Subcutaneous abdominal adipose tissue (tissue), 5 donors: ENCODE measurements around the gene MMRN2.

Experiments
- H3K27ac ChIP-seq: one replicate; pipeline ENCODE4 v1.7.0; 2013; ENCODE audit warnings: low read depth, mild to moderate bottlenecking, inconsistent platforms, low read length, moderate library complexity
- H3K27me3 ChIP-seq, 5 donors: one replicate each; pipeline ENCODE4 v1.7.0; 2013; ENCODE audit warnings: low read length in 5 of 5, inconsistent platforms in 1 of 5; ENCODE audit not compliant: control insufficient read depth in 5 of 5, insufficient read depth in 4 of 5
- H3K36me3 ChIP-seq, 5 donors: one replicate each; pipeline ENCODE4 v1.7.0; 2013; ENCODE audit warnings: low read length in 5 of 5; ENCODE audit not compliant: control insufficient read depth in 5 of 5, insufficient read depth in 5 of 5
- H3K4me1 ChIP-seq, 5 donors: one replicate each; pipeline ENCODE4 v1.7.0; 2013; ENCODE audit warnings: low read length in 5 of 5, mild to moderate bottlenecking in 3 of 5, moderate library complexity in 1 of 5; ENCODE audit not compliant: control insufficient read depth in 5 of 5, insufficient read depth in 5 of 5
- H3K4me3 ChIP-seq, 5 donors: one replicate each; pipeline ENCODE4 v1.7.0; 2013; ENCODE audit warnings: low read length in 5 of 5, low read depth in 1 of 5
- H3K9ac ChIP-seq, 5 donors: one replicate each; pipeline ENCODE4 v1.7.0; 2013; ENCODE audit warnings: low read length in 5 of 5, mild to moderate bottlenecking in 4 of 5, moderate library complexity in 3 of 5
- H3K9me3 ChIP-seq, 5 donors: one replicate each; pipeline ENCODE4 v1.7.0; 2013; ENCODE audit warnings: low read length in 5 of 5; ENCODE audit not compliant: control insufficient read depth in 5 of 5
- donor health status: healthy.
- donor health status: healthy.
- donor health status: healthy.
- donor health status: healthy.
- donor health status: healthy.

Gene MMRN2

GRCh38 chr10:86932674-86933073, 24.7 kb downstream of the MMRN2 start:
- Histone ChIP-seq H3K9ac (peak overlapping the region in 2 of 5 donors; percentile 4 to 22), H3K27me3 (no peaks in the 10 kb centered on the region), H3K36me3 (peaks cover 0 to 52% (median 41%) of the 10 kb centered on the region in 5 donors), H3K9me3 (no peaks in the 10 kb centered on the region), H3K27ac (peak overlapping the region; percentile 85), H3K4me3 (no peak overlapping the region), H3K4me1 (peaks cover 6 to 26% (median 21%) of the 10 kb centered on the region in 5 donors)

GRCh38 chr10:86931872-86932271, 25.5 kb downstream of the MMRN2 start:
- H3K36me3 ChIP-seq, result peaks cover 0 to 45% (median 33%) of the 10 kb centered on the region in 5 donors
- H3K9me3 ChIP-seq, result no peaks in the 10 kb centered on the region
- peak overlapping the region; percentile 85 for H3K27ac ChIP-seq

DNA sequence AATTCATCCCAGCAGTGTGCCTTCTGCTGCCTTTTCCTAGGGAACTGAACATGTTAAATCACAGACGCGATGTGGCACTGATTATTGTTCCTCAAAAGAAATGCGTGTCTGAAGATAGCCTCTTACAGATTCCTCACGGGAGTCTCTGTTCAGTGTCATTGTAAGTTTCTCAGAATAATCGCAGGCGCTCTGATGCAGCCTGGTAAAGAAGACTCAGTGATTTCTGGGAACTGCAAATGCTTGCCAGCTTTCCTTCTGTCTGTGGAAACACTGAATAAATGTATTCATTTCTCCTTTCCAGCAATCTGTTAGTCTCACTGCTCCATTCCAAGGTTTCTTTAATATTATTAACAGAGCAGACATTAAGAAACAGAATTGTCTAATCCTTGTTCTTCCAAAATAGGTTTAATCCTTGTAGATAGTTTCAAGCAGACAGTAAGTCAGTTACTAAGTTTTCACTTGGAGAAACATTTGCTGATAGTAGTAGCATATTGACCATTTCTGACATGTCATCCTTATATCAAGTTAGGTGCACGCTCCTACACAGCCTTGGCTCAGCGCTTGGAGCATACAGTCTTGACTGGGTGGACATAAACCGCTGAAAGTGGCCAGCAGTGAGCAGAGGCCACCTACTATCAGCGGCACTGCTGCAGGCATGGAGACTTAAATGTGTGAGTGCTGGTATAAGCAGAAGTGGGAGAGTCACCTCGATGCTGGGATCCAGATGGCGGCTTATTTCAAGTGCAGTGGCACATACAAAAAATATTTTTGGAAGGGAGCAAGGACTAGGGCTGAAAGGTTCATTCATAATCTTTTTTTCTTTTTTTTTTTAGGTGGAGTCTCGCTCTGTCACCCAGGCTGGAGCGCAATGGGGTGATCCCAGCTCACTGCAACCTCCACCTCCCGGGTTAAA, 27.7 kb downstream of the MMRN2 start:
- peaks cover 6 to 26% (median 21%) of the 10 kb centered on the region in 5 donors for H3K4me1 ChIP-seq
- H3K27ac ChIP-seq, result peak overlapping the region; percentile 22
- no peak overlapping the region for H3K4me3 ChIP-seq
- H3K36me3 ChIP-seq, result peaks cover 0 to 27% (median 21%) of the 10 kb centered on the region in 5 donors
- H3K9me3 ChIP-seq, result no peaks in the 10 kb centered on the region
- H3K9ac ChIP-seq, result peak overlapping the region in 1 of 5 donors; percentile 48
- H3K27me3 ChIP-seq, result no peaks in the 10 kb centered on the region

More at GRCh38 chr10:86931872-86932271, 25.5 kb downstream of the MMRN2 start:
- Histone ChIP-seq H3K9ac (no peak overlapping the region), H3K27me3 (no peaks in the 10 kb centered on the region), H3K4me3 (no peak overlapping the region), H3K4me1 (peaks cover 6 to 26% (median 21%) of the 10 kb centered on the region in 5 donors)

GRCh38 chr10:86922553-86922961, 34.9 kb downstream of the MMRN2 start:
- Histone ChIP-seq H3K4me3 (no peak overlapping the region), H3K36me3 (peaks cover 11 to 34% (median 25%) of the 10 kb centered on the region in 5 donors), H3K27me3 (no peaks in the 10 kb centered on the region), H3K27ac (no peak overlapping the region), H3K4me1 (peaks cover 0 to 11% (median 0%) of the 10 kb centered on the region in 5 donors), H3K9ac (no peak overlapping the region), H3K9me3 (no peaks in the 10 kb centered on the region)

- Histone ChIP-seq H3K9me3 (no peaks in the 10 kb centered on the region), H3K4me1 (peaks cover 0 to 11% (median 0%) of the 10 kb centered on the region in 5 donors), H3K27ac (no peak overlapping the region), H3K9ac (peak overlapping the region in 1 of 5 donors; percentile 63), H3K27me3 (no peaks in the 10 kb centered on the region), H3K36me3 (peaks cover 27 to 46% (median 30%) of the 10 kb centered on the region in 5 donors), H3K4me3 (no peak overlapping the region)
Observed at GRCh38 chr10:86918022-86918471, 39.4 kb downstream of the MMRN2 start.

GRCh38 chr10:86914734-86915133, 42.7 kb downstream of the MMRN2 start:
- Histone ChIP-seq H3K9ac (no peak overlapping the region), H3K9me3 (no peaks in the 10 kb centered on the region), H3K27me3 (no peaks in the 10 kb centered on the region), H3K4me1 (peaks cover 0 to 2% (median 0%) of the 10 kb centered on the region in 5 donors), H3K4me3 (no peak overlapping the region), H3K27ac (no peak overlapping the region), H3K36me3 (peaks cover 15 to 32% (median 23%) of the 10 kb centered on the region in 5 donors)

- Histone ChIP-seq H3K4me1 (peaks cover 0 to 10% (median 0%) of the 10 kb centered on the region in 5 donors), H3K27ac (no peak overlapping the region), H3K9me3 (peaks cover 2 to 8% (median 3%) of the 10 kb centered on the region in 5 donors), H3K36me3 (peaks cover 9 to 25% (median 12%) of the 10 kb centered on the region in 5 donors), H3K27me3 (no peaks in the 10 kb centered on the region), H3K9ac (no peak overlapping the region), H3K4me3 (no peak overlapping the region)
Observed at GRCh38 chr10:86905429-86905828, 52.0 kb downstream of the MMRN2 start.

DNA sequence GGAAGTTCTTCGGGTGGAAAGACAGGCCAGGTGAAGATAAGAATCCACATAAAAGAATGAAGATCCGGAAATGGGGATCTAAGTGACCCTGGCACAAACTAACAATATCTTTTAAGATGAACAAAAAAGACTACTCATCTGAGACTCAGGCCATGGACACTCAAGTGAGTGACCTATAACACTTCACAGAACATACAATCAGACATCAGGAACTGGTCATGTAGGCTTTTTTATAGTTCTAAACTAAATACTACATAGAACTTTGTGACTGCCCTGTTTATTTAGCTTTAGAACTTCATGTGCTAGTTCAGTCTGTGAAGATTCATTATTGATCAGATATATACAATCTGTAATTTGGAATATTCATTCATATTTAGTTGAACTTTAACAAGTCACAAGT, 52.8 kb downstream of the MMRN2 start:
- no peak overlapping the region for H3K9ac ChIP-seq
- peaks cover 9 to 25% (median 12%) of the 10 kb centered on the region in 5 donors for H3K36me3 ChIP-seq
- H3K9me3 ChIP-seq, result peaks cover 2 to 8% (median 3%) of the 10 kb centered on the region in 5 donors
- H3K4me3 ChIP-seq, result no peak overlapping the region
- H3K27me3 ChIP-seq, result no peaks in the 10 kb centered on the region
- peaks cover 0 to 12% (median 0%) of the 10 kb centered on the region in 5 donors for H3K4me1 ChIP-seq
- H3K27ac ChIP-seq, result no peak overlapping the region

- Histone ChIP-seq H3K36me3 (peaks cover 7 to 13% (median 10%) of the 10 kb centered on the region in 5 donors), H3K9me3 (peaks cover 0 to 1% (median 0%) of the 10 kb centered on the region in 5 donors), H3K27me3 (no peaks in the 10 kb centered on the region), H3K4me3 (no peak overlapping the region), H3K9ac (no peak overlapping the region), H3K27ac (no peak overlapping the region), H3K4me1 (peaks cover 0 to 18% (median 0%) of the 10 kb centered on the region in 5 donors)
Observed at GRCh38 chr10:86900955-86901354, 56.5 kb downstream of the MMRN2 start.
